Retinal pigment epithelial cell (primary cell): ENCODE results near the gene RBM43.

Experiments
- DNase-seq: peaks from one replicate; pipeline ENCODE4 v3.0.0-alpha.2; 2010; ENCODE audit warnings: low read depth
- H3K4me3 ChIP-seq: 2 replicates; pipeline ENCODE4 v1.5.1; 2011; ENCODE audit warnings: mild to moderate bottlenecking, low read length, control low read depth, moderate library complexity
- CTCF ChIP-seq: conservative IDR thresholded peaks from 2 replicates; pipeline ENCODE4 v1.5.1; 2011; ENCODE audit warnings: low read depth, low read length, control low read depth, inconsistent platforms

Gene RBM43

GRCh38 chr2:151200277-151200676, 61.4 kb downstream of the RBM43 start:
- DNase-seq, result no peak
- H3K4me3 ChIP-seq, result no peak overlapping the region
- TF ChIP-seq CTCF, result no peak

DNA sequence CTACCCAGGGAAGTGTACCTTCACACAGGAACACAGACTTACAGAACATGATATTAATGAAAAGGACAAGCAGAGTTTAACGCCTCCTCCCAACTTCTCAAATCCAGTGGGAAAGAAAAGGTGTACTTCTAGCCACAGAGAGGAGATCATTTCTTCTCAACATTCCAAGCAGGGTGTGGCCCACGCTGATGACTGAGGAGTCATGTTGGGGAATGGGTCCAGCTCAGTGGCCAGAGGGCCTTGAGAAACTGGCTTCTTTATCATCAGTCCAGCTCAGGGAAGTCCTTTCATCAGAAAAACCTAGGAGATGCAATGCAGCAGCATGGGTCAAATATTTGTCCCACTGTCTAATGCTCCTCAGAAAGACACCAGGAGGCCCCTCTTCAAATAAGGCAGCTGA, 63.0 kb downstream of the RBM43 start:
- H3K4me3 ChIP-seq, result no peak overlapping the region
- no peak for TF ChIP-seq CTCF
- no peak for DNase-seq
